Nephron progenitor cell (in vitro differentiated cells): ENCODE results near the gene PPP1R2.
A peak's percentile ranks its signal among the peaks of the same experiment; 100 is the strongest.

Experiments
- DNase-seq: peaks from one replicate; pipeline ENCODE4 v3.0.0; 2021
- H3K27ac Mint-ChIP-seq: 2 replicates; pipeline ENCODE4 v1.8.0; 2021; ENCODE audit warnings: mild to moderate bottlenecking, moderate library complexity, mixed read lengths
- H3K27me3 Mint-ChIP-seq: 2 replicates; pipeline ENCODE4 v1.8.0; 2021; ENCODE audit warnings: mild to moderate bottlenecking, low read depth, mixed read lengths; ENCODE audit not compliant: poor library complexity
- H3K36me3 Mint-ChIP-seq: 2 replicates; pipeline ENCODE4 v1.8.0; 2021; ENCODE audit warnings: low read depth, mixed read lengths
- H3K4me1 Mint-ChIP-seq: 2 replicates; pipeline ENCODE4 v1.8.0; 2021; ENCODE audit warnings: mixed read lengths
- H3K4me3 Mint-ChIP-seq: 2 replicates; pipeline ENCODE4 v1.8.0; 2021; ENCODE audit warnings: mild to moderate bottlenecking, moderate library complexity, mixed read lengths
- H3K9me3 Mint-ChIP-seq: 2 replicates; pipeline ENCODE4 v1.8.0; 2021; ENCODE audit warnings: mild to moderate bottlenecking, moderate library complexity, mixed read lengths
- CTCF ChIP-seq: fragments of 200-600 bp; sonication (generic); IDR thresholded peaks from 2 replicates; pipeline ENCODE4 v1.5.0; 2021; ENCODE audit warnings: antibody characterized with exemption

PPP1R2 gene

GRCh38 chr3:195548501-195548900 lies 5.4 kb upstream of the PPP1R2 start:
- H3K36me3 Mint-ChIP-seq = no peaks in the 10 kb centered on the region
- no peaks in the 10 kb centered on the region for H3K9me3 Mint-ChIP-seq
- H3K27ac Mint-ChIP-seq = no peak overlapping the region
- no peak for TF ChIP-seq CTCF
- peaks cover 63% of the 10 kb centered on the region for H3K4me1 Mint-ChIP-seq
- no peak for DNase-seq
- no peak overlapping the region for H3K4me3 Mint-ChIP-seq
- H3K27me3 Mint-ChIP-seq = peaks cover 19% of the 10 kb centered on the region

GRCh38 chr3:195548006-195548405 lies 4.9 kb upstream of the PPP1R2 start:
- Mint-ChIP-seq H3K27me3 (peaks cover 19% of the 10 kb centered on the region), H3K4me3 (no peak overlapping the region), H3K27ac (no peak overlapping the region), H3K9me3 (no peaks in the 10 kb centered on the region), H3K36me3 (no peaks in the 10 kb centered on the region), H3K4me1 (peaks cover 58% of the 10 kb centered on the region)
- TF ChIP-seq CTCF = no peak
- DNase-seq = no peak

- Mint-ChIP-seq H3K36me3 (no peaks in the 10 kb centered on the region), H3K27ac (no peak overlapping the region), H3K4me3 (no peak overlapping the region), H3K4me1 (peaks cover 60% of the 10 kb centered on the region), H3K27me3 (peaks cover 15% of the 10 kb centered on the region), H3K9me3 (no peaks in the 10 kb centered on the region)
- no peak for TF ChIP-seq CTCF
- no peak for DNase-seq
These were observed 3.0 kb upstream of the PPP1R2 start for GRCh38 chr3:195546130-195546560.

- Mint-ChIP-seq H3K27me3 (peaks cover 18% of the 10 kb centered on the region), H3K36me3 (no peaks in the 10 kb centered on the region), H3K4me1 (peaks cover 63% of the 10 kb centered on the region), H3K9me3 (no peaks in the 10 kb centered on the region), H3K4me3 (peak overlapping the region; percentile 87), H3K27ac (no peak overlapping the region)
- TF ChIP-seq CTCF = no peak
- no peak for DNase-seq
These were observed 1.5 kb upstream of the PPP1R2 start for GRCh38 chr3:195544634-195545033.

- no peak for TF ChIP-seq CTCF
These were observed 1.1 kb upstream of the PPP1R2 start for GRCh38 chr3:195544230-195544536.

GRCh38 chr3:195543500-195544229 lies 540 bp upstream of the PPP1R2 start:
- no peak for TF ChIP-seq CTCF
- Mint-ChIP-seq H3K4me1 (peaks cover 66% of the 10 kb centered on the region), H3K27ac (no peak overlapping the region), H3K9me3 (no peaks in the 10 kb centered on the region), H3K36me3 (no peaks in the 10 kb centered on the region), H3K4me3 (peak overlapping the region; percentile 87), H3K27me3 (peaks cover 18% of the 10 kb centered on the region)
- DNase-seq = peak; percentile 44

More at GRCh38 chr3:195544230-195544536, 1.1 kb upstream of the PPP1R2 start:
- peaks cover 18% of the 10 kb centered on the region for H3K27me3 Mint-ChIP-seq
- peaks cover 68% of the 10 kb centered on the region for H3K4me1 Mint-ChIP-seq
- H3K27ac Mint-ChIP-seq = no peak overlapping the region
- H3K9me3 Mint-ChIP-seq = no peaks in the 10 kb centered on the region
- H3K36me3 Mint-ChIP-seq = no peaks in the 10 kb centered on the region
- peak overlapping the region; percentile 87 for H3K4me3 Mint-ChIP-seq
- no peak for DNase-seq
